Stimulated activated CD4-positive, alpha-beta T cell treated with anti-CD3 and anti-CD28 coated beads, Interleukin-12 subunit alpha, Interleukin-12 subunit beta, amount 100 ng/mL, for 4 hours (primary cell): ENCODE measurements around the gene CCSER1.
"Not testable (repeated sequence)": the region's sequence is repeated elsewhere in the genome, so short reads cannot be mapped to it uniquely, and the experiment has no call there.

ENCODE experiments used
- DNase-seq: peaks from one replicate; pipeline ENCODE4 v3.0.0-alpha.2; 2020

Gene CCSER1

GRCh38 chr4:90730752-90731151 lies 603.6 kb downstream of the CCSER1 start:
- DNase-seq = no peak

DNA sequence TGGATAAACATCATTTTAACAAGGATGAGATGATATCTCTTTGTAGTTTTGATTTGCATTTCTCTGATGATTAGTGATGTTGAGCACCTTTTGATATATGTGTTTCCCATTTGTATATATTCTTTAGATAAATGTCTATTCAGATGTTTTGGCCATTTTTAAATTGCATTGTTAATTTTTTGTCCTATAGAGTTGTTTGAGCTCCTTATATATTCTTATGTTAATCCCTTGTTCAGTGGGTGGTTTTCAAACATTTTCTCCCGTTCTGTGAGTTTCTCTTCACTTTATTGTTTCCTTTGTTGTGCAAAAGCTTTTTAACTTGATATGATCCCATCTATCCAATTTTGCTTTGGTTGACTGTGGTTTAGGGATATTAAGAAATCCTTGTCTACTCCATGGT lies 606.0 kb downstream of the CCSER1 start:
- DNase-seq = no peak

DNA sequence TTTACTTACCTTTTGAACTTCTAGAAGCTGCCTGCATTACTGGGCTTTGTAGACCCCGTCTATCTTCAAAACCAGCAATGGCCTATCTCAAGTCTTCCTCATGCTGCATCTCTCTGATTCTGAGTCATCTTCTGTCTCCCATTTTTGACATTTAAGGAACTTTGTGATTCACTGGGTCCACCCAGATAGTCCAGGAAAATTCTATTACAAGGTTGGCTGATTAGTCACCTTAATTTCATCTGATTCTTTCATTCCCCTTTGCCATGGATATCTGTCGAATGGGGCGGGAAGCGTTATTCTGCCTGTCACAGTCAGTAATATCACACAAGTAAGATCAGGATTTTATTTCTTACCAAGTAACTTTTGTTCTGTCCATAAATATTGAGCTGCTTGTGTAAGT lies 618.0 kb downstream of the CCSER1 start:
- DNase-seq = no peak

DNA sequence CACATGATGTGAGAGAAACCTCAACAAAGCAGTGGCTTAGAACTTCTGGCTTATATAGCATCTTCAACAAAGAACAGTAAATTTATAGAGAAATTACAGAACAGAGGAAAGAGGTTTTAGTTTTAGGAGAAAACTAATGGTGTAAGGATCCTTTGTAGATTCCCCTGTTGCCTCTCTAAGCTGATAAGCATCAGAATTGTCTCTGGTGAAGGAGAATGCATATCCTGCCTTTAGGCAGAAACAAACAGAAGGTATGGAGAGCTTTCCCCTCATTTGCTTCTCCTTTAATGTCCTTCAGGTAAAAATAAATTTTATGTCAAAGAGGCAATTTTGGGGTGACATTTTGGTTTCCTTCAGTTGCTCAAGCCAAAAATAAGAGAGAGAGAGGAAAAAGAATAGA lies 625.9 kb downstream of the CCSER1 start:
- no peak for DNase-seq

DNA sequence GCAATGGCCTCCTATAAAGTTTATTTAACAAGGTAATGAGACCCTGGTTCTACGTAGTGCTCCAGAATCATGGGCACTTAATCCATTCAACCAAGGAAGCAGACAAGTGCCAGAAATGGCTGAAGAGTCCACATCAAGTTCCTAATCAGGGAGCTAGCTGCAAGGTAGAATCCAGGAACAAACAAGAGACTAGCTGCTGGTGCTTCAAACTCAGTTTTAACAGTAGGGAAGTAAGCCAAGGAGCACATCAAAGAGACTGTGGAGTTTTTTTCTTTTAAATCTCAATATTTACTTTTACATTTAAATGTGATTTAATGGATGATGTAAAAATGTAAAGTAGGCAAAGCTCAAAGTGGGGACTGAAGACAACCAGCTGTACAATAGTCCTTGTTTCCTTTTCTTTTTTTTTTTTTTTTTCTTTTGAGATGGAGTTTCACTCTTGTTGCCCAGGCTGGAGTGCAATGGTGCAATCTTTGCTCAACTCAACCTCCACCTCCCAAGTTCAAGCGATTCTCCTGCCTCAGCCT lies 630.4 kb downstream of the CCSER1 start:
- no peak for DNase-seq

- no peak for DNase-seq
These were observed 632.9 kb downstream of the CCSER1 start for GRCh38 chr4:90760059-90760458.

GRCh38 chr4:90766837-90767236 lies 639.6 kb downstream of the CCSER1 start:
- DNase-seq = no peak

DNA sequence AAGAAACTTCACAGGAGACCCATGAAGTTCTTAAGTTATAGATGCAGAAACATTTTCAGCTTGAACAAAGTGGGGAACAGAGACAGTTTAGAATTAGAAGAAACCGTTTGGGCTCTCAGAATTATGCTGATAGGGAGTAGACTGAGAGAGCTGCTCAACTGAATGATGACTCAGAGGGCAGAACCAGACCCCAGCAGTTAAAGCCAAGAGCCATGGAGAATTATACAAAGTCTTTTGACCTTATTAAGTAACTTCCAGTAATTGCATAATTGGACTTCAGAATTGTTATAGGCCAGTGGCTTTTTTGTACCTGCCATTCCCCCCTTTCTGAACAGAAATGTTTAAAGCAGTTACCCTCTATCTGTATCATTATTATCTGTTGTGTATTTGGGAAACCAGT lies 642.1 kb downstream of the CCSER1 start:
- no peak for DNase-seq

DNA sequence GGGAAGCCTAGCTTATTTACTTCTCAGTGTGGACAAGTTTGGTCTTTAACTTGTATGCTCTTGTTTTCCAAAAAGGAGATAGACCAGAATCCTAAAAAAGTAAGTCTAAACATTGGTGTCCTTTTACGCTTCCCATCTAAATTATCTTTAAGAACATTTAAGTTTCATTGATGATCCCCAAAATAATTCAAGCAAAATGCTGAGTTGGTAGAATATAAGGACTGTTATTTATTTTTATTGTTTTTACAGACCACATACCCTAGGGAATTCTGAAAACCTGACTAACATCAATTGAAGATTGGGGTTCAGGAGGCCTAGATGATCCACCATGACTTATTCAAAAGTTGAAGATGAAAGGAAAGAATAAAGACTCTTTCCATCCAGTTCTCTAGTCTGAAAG lies 653.0 kb downstream of the CCSER1 start:
- no peak for DNase-seq

GRCh38 chr4:90786602-90787001 lies 659.4 kb downstream of the CCSER1 start:
- no peak for DNase-seq

DNA sequence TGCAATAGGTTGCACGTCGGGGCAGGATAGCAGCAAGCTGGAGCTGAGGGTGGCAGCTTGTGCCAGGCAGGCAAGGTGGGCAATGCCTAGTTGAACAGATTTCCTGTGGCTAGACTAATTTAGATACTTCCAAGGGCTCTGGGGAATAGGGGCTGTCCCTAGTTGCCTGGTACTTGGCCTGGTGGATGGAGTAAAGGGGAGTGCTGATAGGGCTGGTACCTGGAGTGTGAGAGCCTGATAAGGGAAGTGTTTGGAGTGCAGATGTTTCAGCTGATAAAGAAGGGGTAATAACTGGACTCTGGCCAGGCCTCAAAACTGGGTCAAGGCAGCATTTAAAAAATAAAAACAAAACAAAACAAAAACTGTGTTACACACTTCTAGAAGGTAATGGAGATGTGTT lies 665.5 kb downstream of the CCSER1 start:
- no peak for DNase-seq

GRCh38 chr4:90798948-90799347 lies 671.8 kb downstream of the CCSER1 start:
- DNase-seq = no peak

DNA sequence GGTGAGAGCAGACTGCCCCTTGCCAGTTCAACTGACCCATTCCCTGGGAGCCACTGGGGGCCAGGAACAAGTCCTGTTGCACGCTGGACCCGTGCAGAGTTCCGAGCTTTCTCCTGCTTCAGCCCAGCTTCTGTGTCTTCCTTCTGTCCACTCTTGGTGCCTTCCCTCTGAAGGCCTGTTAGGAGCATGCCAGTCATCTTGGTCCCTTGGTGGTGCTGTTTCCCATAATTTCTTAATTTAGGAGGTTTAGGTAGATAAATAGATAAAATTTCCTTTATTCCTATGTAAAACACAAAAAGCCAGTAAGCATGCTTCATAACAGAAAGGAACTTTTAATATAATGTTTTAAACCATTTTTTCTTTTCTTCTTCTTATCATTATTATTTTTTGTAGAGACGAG lies 672.7 kb downstream of the CCSER1 start:
- DNase-seq = no peak

DNA sequence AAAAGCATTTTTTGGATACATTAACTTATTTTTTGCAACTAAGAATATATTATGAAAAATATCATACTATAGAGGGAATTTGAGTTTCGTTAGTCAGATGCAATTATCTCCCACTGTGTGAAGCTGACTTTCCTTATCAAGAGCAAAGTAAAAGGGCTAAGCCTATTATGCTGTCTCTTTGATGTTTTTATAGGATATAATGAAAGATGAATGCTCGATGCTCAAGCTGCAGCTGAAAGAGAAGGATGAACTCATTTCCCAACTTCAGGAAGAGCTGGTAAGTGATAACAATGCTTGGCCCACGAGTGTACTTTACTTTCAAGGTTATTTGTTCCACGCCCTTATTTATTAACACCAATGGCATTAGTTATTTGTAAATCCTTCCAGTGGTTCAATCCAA lies 688.4 kb downstream of the CCSER1 start:
- no peak for DNase-seq

DNA sequence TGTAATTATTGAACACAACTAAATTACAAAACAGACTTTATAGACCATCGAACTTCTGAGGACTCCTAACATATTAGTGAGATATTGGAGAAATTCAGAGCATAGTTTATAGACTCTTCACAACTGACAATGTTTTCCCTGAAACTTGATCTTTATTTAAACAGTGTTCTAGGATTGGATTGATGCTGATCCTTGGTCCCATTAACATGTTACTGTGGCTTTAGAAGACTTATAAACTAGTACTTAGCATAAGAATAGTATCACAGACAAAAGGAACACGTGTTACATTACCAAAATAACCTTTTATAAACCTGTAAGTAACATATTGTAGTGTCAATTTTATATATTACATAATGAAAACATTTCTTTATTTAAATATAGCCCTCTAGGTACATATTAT lies 689.6 kb downstream of the CCSER1 start:
- DNase-seq = no peak

DNA sequence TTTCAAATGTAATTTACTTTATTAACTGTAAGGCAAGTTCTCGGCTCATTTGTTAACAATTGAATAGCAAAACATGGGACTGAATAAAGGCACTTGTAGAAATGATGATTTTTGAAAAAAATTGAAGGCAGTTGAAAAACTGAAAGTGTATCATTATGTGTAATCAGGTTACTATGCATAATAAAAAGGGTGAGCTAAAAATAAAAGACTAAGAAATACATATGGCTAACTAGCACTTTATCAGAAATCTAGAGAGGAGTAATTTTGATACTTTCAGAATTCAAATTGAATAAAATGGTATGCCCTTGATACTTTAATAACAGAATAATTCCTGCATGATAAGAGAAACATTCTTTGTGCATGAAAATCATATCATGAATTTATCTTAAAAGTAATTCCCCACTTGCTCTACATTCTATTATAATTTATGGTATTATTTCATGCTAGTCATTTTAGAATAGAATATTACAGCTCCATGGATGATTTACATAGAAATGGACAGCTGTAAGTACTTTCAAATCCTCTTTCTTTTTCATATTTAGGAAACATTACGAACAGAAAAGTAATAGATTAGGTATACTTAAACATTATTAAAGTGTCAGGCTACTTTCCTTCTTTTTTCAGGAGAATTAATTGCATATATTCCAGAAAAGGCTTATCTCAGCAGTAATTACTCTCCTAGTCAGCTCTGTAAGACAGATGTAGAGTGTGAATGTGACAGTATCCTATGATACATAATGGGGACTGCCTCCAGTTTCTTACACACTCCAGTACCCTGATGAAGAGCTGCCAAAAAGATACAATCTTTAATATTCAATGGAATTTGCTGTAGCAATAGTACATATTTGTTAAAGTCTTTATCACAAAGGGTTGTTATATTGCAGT lies 697.3 kb downstream of the CCSER1 start:
- DNase-seq = no peak

DNA sequence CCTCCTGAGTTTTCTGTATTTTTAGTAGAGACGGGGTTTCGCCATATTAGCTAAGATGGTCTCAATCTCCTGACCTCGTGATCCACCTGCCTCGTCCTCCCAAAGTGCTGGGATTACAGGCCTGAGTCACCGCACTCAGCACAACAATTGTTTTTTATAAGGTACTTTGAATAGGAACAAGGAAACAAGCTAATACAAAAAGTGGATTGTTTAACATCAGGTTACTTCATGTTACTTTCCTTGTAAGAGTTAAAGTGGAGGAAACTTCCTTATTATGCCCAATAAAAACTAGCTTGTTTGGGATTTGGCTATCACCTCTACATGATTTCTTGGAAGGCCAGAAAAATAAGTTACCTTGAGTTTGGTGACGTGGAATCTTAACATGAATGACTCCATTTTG lies 698.7 kb downstream of the CCSER1 start:
- DNase-seq = no peak

GRCh38 chr4:90833706-90834105 lies 706.5 kb downstream of the CCSER1 start:
- DNase-seq = no peak

DNA sequence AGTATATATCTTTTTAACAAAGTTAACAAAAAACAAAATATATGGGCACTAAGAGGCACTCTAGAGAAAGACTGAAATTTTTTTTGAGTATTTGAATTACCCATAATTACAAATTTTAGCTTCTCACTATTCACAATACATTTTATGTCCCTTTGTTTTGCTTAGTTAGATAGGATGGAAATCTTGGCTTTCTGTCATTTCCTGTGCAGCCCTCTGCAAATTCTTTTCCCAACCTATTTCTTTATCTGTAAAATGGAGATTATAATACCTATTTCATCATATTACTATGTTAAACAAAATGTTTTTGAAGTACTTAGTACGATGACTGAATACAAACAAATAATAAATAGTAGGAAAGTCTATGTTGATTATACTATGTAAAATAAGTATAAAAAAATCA lies 710.0 kb downstream of the CCSER1 start:
- no peak for DNase-seq

DNA sequence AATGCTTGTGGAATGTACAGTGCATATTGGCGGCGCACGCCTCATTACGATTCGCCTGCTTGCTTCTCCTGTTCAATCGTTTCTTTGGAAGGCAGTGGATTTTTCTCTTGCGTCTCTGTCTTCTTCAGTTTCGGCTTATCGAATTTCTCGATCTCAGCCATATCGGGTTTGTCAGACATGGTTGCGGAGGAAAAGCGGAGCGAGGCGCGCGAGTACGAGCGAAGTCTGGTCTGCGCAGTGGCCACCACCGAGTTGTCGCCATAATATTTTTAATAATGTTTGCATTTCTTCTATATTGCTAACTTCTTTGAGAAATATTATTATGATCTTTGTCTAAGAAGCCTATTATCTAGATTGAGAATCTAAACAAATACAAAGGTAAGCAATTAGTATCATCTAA lies 711.7 kb downstream of the CCSER1 start:
- not testable (repeated sequence) for DNase-seq

DNA sequence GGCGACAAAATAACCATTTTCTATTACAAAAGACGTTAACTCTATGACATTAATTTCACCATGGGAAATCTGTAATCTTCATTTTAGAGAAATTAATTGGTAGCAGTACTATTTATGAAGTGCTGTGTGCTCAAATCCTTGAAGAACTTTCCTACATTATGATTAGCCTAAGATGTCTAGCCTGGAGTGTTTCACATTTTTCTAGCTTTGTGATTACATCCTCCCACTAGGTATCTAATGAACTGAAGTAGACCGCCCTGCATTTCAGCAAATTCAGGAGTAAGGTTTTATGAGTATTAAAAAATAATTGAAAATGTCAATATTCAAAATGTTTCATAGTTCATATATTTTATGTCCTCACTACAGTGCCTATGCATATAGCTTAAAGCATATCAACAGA lies 713.1 kb downstream of the CCSER1 start:
- DNase-seq = no peak

- no peak for DNase-seq
These were observed 713.6 kb downstream of the CCSER1 start for GRCh38 chr4:90840828-90841227.

- DNase-seq = no peak
These were observed 714.5 kb downstream of the CCSER1 start for GRCh38 chr4:90841676-90842075.

- DNase-seq = no peak
These were observed 715.8 kb downstream of the CCSER1 start for GRCh38 chr4:90842960-90843359.

DNA sequence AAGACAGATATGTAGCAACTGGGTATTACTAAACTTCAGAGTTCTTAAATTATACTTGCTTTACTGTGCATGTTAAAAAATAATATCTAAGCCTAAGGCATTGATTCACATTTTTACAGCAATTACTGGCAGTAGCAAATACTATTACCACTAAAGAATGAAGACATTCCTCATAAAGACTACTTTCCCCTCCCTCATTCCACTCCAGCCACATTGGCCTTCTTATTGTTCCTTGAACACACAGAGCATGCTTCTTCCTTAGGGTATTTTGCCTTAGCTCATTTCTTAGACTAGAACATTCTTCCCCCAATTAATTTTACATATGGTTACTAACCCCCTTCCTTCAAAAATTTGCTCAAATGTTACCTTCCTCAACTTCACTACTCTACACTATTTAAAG lies 717.0 kb downstream of the CCSER1 start:
- no peak for DNase-seq
